ENCODE data around the gene SELPLG.

DNA sequence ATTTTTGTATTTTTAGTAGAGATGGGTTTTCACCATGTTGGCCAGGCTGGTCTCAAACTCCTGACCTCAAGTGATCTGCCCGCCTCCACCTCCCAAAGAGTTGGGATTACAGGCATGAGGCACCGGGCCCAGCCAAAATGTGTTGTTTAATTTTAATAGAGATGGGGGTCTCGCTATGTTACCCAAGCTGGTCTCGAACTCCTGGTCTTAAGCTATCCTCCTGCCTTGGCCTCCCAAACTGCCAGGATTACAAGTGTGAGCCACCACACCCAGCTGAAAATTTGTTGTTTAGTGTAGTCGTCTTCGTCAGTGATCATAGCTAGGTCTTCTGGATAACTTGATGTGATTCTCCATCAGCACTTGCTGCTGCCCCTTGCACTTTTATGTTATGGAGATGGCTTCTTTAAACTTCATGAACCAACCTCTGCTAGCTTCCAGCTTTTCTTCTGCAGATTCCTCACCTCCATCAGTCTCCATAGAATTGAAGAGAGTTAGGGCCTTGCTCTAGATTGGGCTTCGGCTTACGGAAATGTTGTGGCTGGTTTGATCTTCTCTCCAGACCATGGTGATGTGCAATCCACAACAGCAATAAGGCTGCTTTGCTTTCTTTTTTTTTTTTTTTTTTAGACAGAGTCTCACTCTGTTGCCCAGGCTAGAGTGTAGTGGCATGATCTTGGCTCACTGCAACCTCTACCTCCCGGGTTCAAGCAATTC is 58.3 kb downstream of the SELPLG start:
- no peak for TF ChIP-seq TAF1 (IDR thresholded peaks at IDR 0.05; ENCODE audit: borderline replicate concordance, insufficient read depth, low read length)
- no peak for TF ChIP-seq SIN3A (IDR thresholded peaks at IDR 0.05; ENCODE audit: borderline replicate concordance, insufficient read depth, low read length)
- no peak for TF ChIP-seq POLR2AphosphoS5 (IDR thresholded peaks at IDR 0.05; ENCODE audit: low read depth, low read length)
